GM23248 (cell line): ENCODE measurements around the gene EXTL1. TPM values are rescaled to one million over a fixed set of nuclear protein-coding genes. Genes with fewer than 3 reads are reported as not detected.
A peak's percentile ranks its signal among the peaks of the same experiment; 100 is the strongest.

Source experiments
- DNase-seq: peaks from one replicate; pipeline ENCODE4 v3.0.0-alpha.2; 2015
- H2AFZ ChIP-seq: fragments of 200-600 bp; sonication (generic); 2 replicates; pipeline ENCODE4 v1.6.1; 2016; ENCODE audit warnings: antibody characterized with exemption
- H3F3A ChIP-seq: fragments of 200-600 bp; sonication (generic); 2 replicates; pipeline ENCODE4 v1.6.1; 2016; ENCODE audit warnings: mild to moderate bottlenecking, antibody characterized with exemption, mixed run types; ENCODE audit not compliant: insufficient read depth
- H3K27ac ChIP-seq: fragments of 200-600 bp; sonication (generic); 2 replicates; pipeline ENCODE4 v1.5.1; 2016; ENCODE audit warnings: mild to moderate bottlenecking
- H3K27me3 ChIP-seq: fragments of 200-600 bp; sonication (generic); replicated peaks from 2 replicates; pipeline ENCODE4 v1.6.1; 2016; ENCODE audit warnings: mild to moderate bottlenecking; ENCODE audit not compliant: insufficient read depth
- H3K36me3 ChIP-seq: fragments of 200-600 bp; sonication (generic); 2 replicates; pipeline ENCODE4 v1.6.1; 2016; ENCODE audit warnings: low read depth, mild to moderate bottlenecking
- H3K4me1 ChIP-seq: fragments of 200-600 bp; sonication (generic); 2 replicates; pipeline ENCODE4 v1.6.1; 2016; ENCODE audit warnings: mild to moderate bottlenecking; ENCODE audit not compliant: insufficient read depth
- H3K4me2 ChIP-seq: fragments of 200-600 bp; sonication (generic); one replicate; pipeline ENCODE4 v1.6.1; 2016; ENCODE audit warnings: mild to moderate bottlenecking; ENCODE audit not compliant: unreplicated experiment
- H3K4me3 ChIP-seq: fragments of 200-600 bp; sonication (generic); 2 replicates; pipeline ENCODE4 v1.5.1; 2016; ENCODE audit warnings: mild to moderate bottlenecking
- H3K79me2 ChIP-seq: fragments of 200-600 bp; sonication (generic); 2 replicates; pipeline ENCODE4 v1.6.1; 2016; ENCODE audit warnings: mild to moderate bottlenecking; ENCODE audit not compliant: insufficient read depth
- H3K9ac ChIP-seq: fragments of 200-600 bp; sonication (generic); 2 replicates; pipeline ENCODE4 v1.6.1; 2016; ENCODE audit warnings: mild to moderate bottlenecking
- H3K9me2 ChIP-seq: fragments of 200-600 bp; sonication (generic); 2 replicates; pipeline ENCODE4 v1.6.1; 2016; ENCODE audit warnings: mixed run types, mild to moderate bottlenecking, moderate library complexity; ENCODE audit not compliant: insufficient read depth
- H3K9me3 ChIP-seq: fragments of 200-600 bp; sonication (generic); one replicate; pipeline ENCODE4 v1.6.1; 2017; ENCODE audit warnings: low read depth
- H4K20me1 ChIP-seq: fragments of 200-600 bp; sonication (generic); 2 replicates; pipeline ENCODE4 v1.6.0; 2016; ENCODE audit not compliant: insufficient read depth
- EZH2 ChIP-seq: fragments of 200-600 bp; sonication (generic); IDR thresholded peaks from 2 replicates; pipeline ENCODE4 v1.6.1; 2018; ENCODE audit warnings: antibody characterized with exemption, mild to moderate bottlenecking; ENCODE audit not compliant: insufficient read depth, poor library complexity, severe bottlenecking
- EZH2phosphoT487 ChIP-seq: fragments of 200-600 bp; sonication (generic); IDR thresholded peaks from 2 replicates; pipeline ENCODE4 v1.6.1; 2018; ENCODE audit warnings: antibody characterized with exemption, moderate library complexity, mild to moderate bottlenecking, low read depth; ENCODE audit not compliant: insufficient read depth
- WGBS, 2 experiments: methylation state at CpG; one replicate each; pipeline ENCODE4 v1.1.6; 2015 to 2017; ENCODE audit warnings: low lambda C conversion rate in 2 of 2, low coverage in 1 of 2; ENCODE audit errors: missing lambda C conversion rate in 2 of 2; 5-methylcytosine and 5-hydroxymethylcytosine counted together
- in situ Hi-C: fragments of 300-500 bp; cut with MboI; formaldehyde crosslinking; loops from 2 replicates; pipeline ENCODE4 v1.15.0; 2020
- polyA plus RNA-seq: library from polyadenylated mRNA; unstranded; fragments of >200 nt; fragmentation: Nextera tagmentation; extraction: Ambion mirVana; gene quantifications from 2 replicates; pipeline ENCODE4 v1.2.1, GENCODE V29; 2016
- total RNA-seq: library from RNA; depleted of rRNA; stranded (reverse); fragments of >200 nt; shearing (Covaris generic); gene quantifications from 2 replicates; pipeline ENCODE4 v1.2.3, GENCODE V29; 2014

EXTL1 gene
- total and polyA plus RNA-seq, 2 experiments from 2014 or later = 5.5 to 5.9 TPM

- Histone ChIP-seq H2AFZ (peak overlapping the region; percentile 16; the same call in 1 of the 2 replicates), H3K4me1 (peaks cover 34% of the 10 kb centered on the region), H4K20me1 (no peaks in the 10 kb centered on the region), H3K9me3 (no peaks in the 10 kb centered on the region), H3K9ac (no peak overlapping the region), H3K4me2 (no peak overlapping the region), H3K79me2 (no peaks in the 10 kb centered on the region), H3K27ac (no peak overlapping the region), H3K4me3 (no peak overlapping the region), H3K36me3 (no peaks in the 10 kb centered on the region), H3F3A (0 out of 2 replicates have a peak, but pooled peaks cover 13% of the 10 kb centered on the region), H3K9me2 (no peaks in the 10 kb centered on the region), H3K27me3 (no peaks in the 10 kb centered on the region)
- peak; percentile 71 for DNase-seq
- TF ChIP-seq EZH2 (no peak), EZH2phosphoT487 (no peak)
- 11% methylated on average over 3 of the region's 3 CpGs for WGBS, 2 experiments
- in situ Hi-C loops = no loop called here
Measured at GRCh38 chr1:26027716-26028489, 6.3 kb downstream of the EXTL1 start.

- WGBS, 2 experiments = 74 to 75% methylated on average over 8 of the region's 8 CpGs
- Histone ChIP-seq H3K4me1 (peaks cover 28% of the 10 kb centered on the region), H4K20me1 (no peaks in the 10 kb centered on the region), H3K9ac (no peak overlapping the region), H3K9me3 (no peaks in the 10 kb centered on the region), H3K36me3 (no peaks in the 10 kb centered on the region), H2AFZ (no peak overlapping the region), H3K4me2 (no peak overlapping the region), H3K9me2 (no peaks in the 10 kb centered on the region), H3K27ac (no peak overlapping the region), H3K79me2 (no peaks in the 10 kb centered on the region), H3K4me3 (no peak overlapping the region), H3K27me3 (no peaks in the 10 kb centered on the region), H3F3A (0 out of 2 replicates have a peak, but pooled peaks cover 13% of the 10 kb centered on the region)
- no peak for DNase-seq
- TF ChIP-seq EZH2phosphoT487 = no peak
- TF ChIP-seq EZH2 = no peak
- in situ Hi-C loops = no loop called here
Measured at GRCh38 chr1:26028490-26028980, 7.0 kb downstream of the EXTL1 start.

- no peak overlapping the region for H3K4me2 ChIP-seq
- no peaks in the 10 kb centered on the region for H3K27me3 ChIP-seq
- in situ Hi-C loops = no loop called here
- H3K9me2 ChIP-seq = no peaks in the 10 kb centered on the region
- peaks cover 24% of the 10 kb centered on the region for H3K4me1 ChIP-seq
- H3K36me3 ChIP-seq = no peaks in the 10 kb centered on the region
- H3K27ac ChIP-seq = no peak overlapping the region
- WGBS, 2 experiments = 83 to 89% methylated on average over 11 to 15 of the region's 15 CpGs
- 0 out of 2 replicates have a peak, but pooled peaks cover 13% of the 10 kb centered on the region for H3F3A ChIP-seq
- no peaks in the 10 kb centered on the region for H4K20me1 ChIP-seq
- no peak overlapping the region for H3K4me3 ChIP-seq
- no peaks in the 10 kb centered on the region for H3K79me2 ChIP-seq
- no peak for DNase-seq
- H3K9me3 ChIP-seq = no peaks in the 10 kb centered on the region
- no peak overlapping the region for H3K9ac ChIP-seq
- TF ChIP-seq EZH2phosphoT487 = no peak
- no peak for TF ChIP-seq EZH2
- H2AFZ ChIP-seq = no peak overlapping the region
Measured at GRCh38 chr1:26029054-26029863, 7.7 kb downstream of the EXTL1 start.

DNA sequence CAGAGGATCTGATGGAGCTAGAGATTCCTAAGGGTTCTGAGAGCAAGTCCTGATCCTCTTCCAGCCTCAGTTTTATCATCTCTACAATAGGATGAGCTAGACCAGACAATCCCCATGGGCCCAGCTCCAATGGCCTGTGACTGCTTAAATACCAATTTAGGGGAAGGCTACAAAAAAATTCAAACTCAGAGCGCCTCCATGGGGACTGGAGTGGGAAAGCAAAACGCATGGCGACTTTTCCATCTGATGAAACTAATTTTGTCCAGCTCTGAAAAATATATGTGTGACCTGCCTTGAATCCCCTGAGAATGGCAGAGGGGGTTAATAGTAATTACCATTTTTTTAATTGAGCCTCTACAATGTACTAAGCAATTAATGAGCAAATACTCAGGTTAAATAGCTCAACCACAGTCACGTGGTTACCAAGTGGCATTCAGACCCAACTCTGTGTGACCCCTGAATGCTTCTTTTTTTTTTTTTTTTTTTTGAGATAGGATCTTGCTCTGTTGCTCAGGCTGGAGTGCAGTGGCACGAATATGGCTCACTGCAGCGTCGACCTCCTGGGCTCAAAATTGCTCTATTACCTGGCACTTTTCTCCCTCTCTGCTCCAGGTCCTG is 8.4 kb downstream of the EXTL1 start:
- WGBS, 2 experiments = 87 to 93% methylated on average over 6 to 7 of the region's 7 CpGs
- Histone ChIP-seq H3K4me1 (peaks cover 24% of the 10 kb centered on the region), H3K27me3 (no peaks in the 10 kb centered on the region), H3K36me3 (no peaks in the 10 kb centered on the region), H3F3A (0 out of 2 replicates have a peak, but pooled peaks cover 13% of the 10 kb centered on the region), H3K79me2 (no peaks in the 10 kb centered on the region), H3K4me3 (no peak overlapping the region), H3K4me2 (no peak overlapping the region), H4K20me1 (no peaks in the 10 kb centered on the region), H3K9me3 (no peaks in the 10 kb centered on the region), H3K27ac (no peak overlapping the region), H3K9me2 (no peaks in the 10 kb centered on the region), H2AFZ (no peak overlapping the region), H3K9ac (no peak overlapping the region)
- TF ChIP-seq EZH2phosphoT487 (no peak), EZH2 (no peak)
- in situ Hi-C loops = no loop called here
- no peak for DNase-seq
